HCT116 (cell line): Measurements from ENCODE around the gene GSTK1. TPM values are rescaled to one million over a fixed set of nuclear protein-coding genes. Genes with fewer than 3 reads are reported as not detected.

Source experiments
- ATAC-seq: fragments of 200-7000 bp; cut with Tn5 transposase; 2 replicates; pipeline ENCODE4 v1.9.1; 2020; ENCODE audit warnings: mild to moderate bottlenecking, moderate library complexity
- BruUV-seq: library from RNA; stranded (reverse); fragments of 400-500 nt; replicated peaks from 2 replicates; lab custom pipeline; 2021; lab: Mats Ljungman, UMichigan
- CTCF ChIA-PET: fragments of 300-600 bp; sonication (Branson Sonifier 250); formaldehyde crosslinking; loops from one replicate; lab custom pipeline; 2021; ENCODE audit warnings: antibody characterized with exemption; lab: Charles Lee
- POLR2A ChIA-PET: fragments of 300-600, 350-600 bp; sonication (Branson Sonifier 250); formaldehyde crosslinking; loops from one replicate; lab custom pipeline; 2021; ENCODE audit warnings: antibody characterized with exemption; lab: Charles Lee
- RAD21 ChIA-PET, 2 experiments: fragments of 300-600 bp; sonication (Branson Sonifier 250); formaldehyde crosslinking; loops; one replicate each; lab custom pipeline; 2023; ENCODE audit warnings: low total read pairs in 2 of 2; ENCODE audit not compliant: uncharacterized antibody in 2 of 2, unreplicated experiment in 2 of 2, low non-redundant PET in 1 of 2; lab: Charles Lee
- DNase-seq: peaks from one replicate; pipeline ENCODE4 v3.0.0-alpha.2; 2010; ENCODE audit warnings: low read depth, low spot score
- H2AFZ ChIP-seq: fragments of 200-600 bp; shearing (Covaris generic), sonication (generic); 2 replicates; pipeline ENCODE4 v1.6.1; 2017; ENCODE audit warnings: low read depth, mixed run types, mixed read lengths, antibody characterized with exemption, low read length; ENCODE audit not compliant: poor library complexity, severe bottlenecking
- H3K27ac ChIP-seq: 2 replicates; pipeline ENCODE4 v1.5.1; 2012; ENCODE audit warnings: low read depth, low read length
- H3K27me3 ChIP-seq: fragments of 200-600 bp; sonication (generic); 2 replicates; pipeline ENCODE4 v1.6.1; 2016; ENCODE audit warnings: mixed run types, low read length, mixed read lengths; ENCODE audit not compliant: insufficient read depth
- H3K36me3 ChIP-seq, 2 experiments: fragments of 200-500 bp in 1 of 2; fragments of 200-600 bp in 1 of 2; sonication (Bioruptor generic) in 1 of 2; sonication (generic) in 1 of 2; 2 replicates each; pipeline versions ENCODE4 v1.5.1 to v1.6.1; 2014 to 2016; ENCODE audit warnings: low read length in 2 of 2, inconsistent platforms in 1 of 2, mixed read lengths in 1 of 2, mixed run types in 1 of 2; ENCODE audit not compliant: insufficient read depth in 2 of 2, control insufficient read depth in 1 of 2
- H3K4me1 ChIP-seq, 2 experiments: fragments of 200-600 bp in 1 of 2; sonication (generic) in 1 of 2; 2 replicates each; pipeline versions ENCODE4 v1.5.1 to v1.6.1; 2012 to 2017; ENCODE audit warnings: low read length in 2 of 2, inconsistent platforms in 1 of 2, mild to moderate bottlenecking in 1 of 2, mixed read lengths in 1 of 2, mixed run types in 1 of 2, moderate library complexity in 1 of 2; ENCODE audit not compliant: insufficient read depth in 2 of 2, control insufficient read depth in 1 of 2
- H3K4me2 ChIP-seq: fragments of 200-600 bp; sonication (generic); 2 replicates; pipeline ENCODE4 v1.6.1; 2017; ENCODE audit warnings: mixed run types, low read length, mixed read lengths
- H3K4me3 ChIP-seq, 2 experiments: fragments of 200-600 bp in 1 of 2; sonication (generic) in 1 of 2; replicated peaks in 1 of 2; 2 replicates each; pipeline ENCODE4 v1.5.1; 2011 to 2016; ENCODE audit warnings: low read length in 2 of 2, control low read depth in 1 of 2, low read depth in 1 of 2, mild to moderate bottlenecking in 1 of 2, mixed read lengths in 1 of 2, mixed run types in 1 of 2
- H3K79me2 ChIP-seq: fragments of 200-600 bp; sonication (generic); 2 replicates; pipeline ENCODE4 v1.6.1; 2017; ENCODE audit warnings: mild to moderate bottlenecking, mixed run types, low read length, moderate library complexity, mixed read lengths; ENCODE audit not compliant: insufficient read depth
- H3K9ac ChIP-seq: fragments of 200-600 bp; sonication (generic); 2 replicates; pipeline ENCODE4 v1.6.1; 2016; ENCODE audit warnings: low read length, mixed read lengths
- H3K9me2 ChIP-seq: fragments of 200-600 bp; sonication (generic), shearing (Covaris generic); 2 replicates; pipeline ENCODE4 v1.6.1; 2017; ENCODE audit warnings: mixed run types, mild to moderate bottlenecking, moderate library complexity; ENCODE audit not compliant: insufficient read depth
- H3K9me3 ChIP-seq, 2 experiments: fragments of 200-500 bp in 1 of 2; fragments of 200-600 bp in 1 of 2; sonication (Bioruptor generic) in 1 of 2; sonication (generic) in 1 of 2; 2 replicates each; pipeline ENCODE4 v1.6.1; 2014 to 2017; ENCODE audit warnings: low read length in 2 of 2, mixed read lengths in 2 of 2, inconsistent platforms in 1 of 2, low read depth in 1 of 2, mild to moderate bottlenecking in 1 of 2, mixed run types in 1 of 2, moderate library complexity in 1 of 2; ENCODE audit not compliant: control insufficient read depth in 1 of 2, insufficient read depth in 1 of 2
- H4K20me1 ChIP-seq: fragments of 200-600 bp; sonication (generic), shearing (Covaris generic); 2 replicates; pipeline ENCODE4 v1.6.1; 2017; ENCODE audit warnings: mixed run types, mild to moderate bottlenecking, moderate library complexity; ENCODE audit not compliant: insufficient read depth
- ATF3 ChIP-seq: IDR thresholded peaks from 2 replicates; pipeline ENCODE4 v1.6.1; 2012
- CBX3 ChIP-seq: IDR thresholded peaks from 2 replicates; pipeline ENCODE4 v1.6.1; 2012; ENCODE audit warnings: low read depth
- CEBPB ChIP-seq: IDR thresholded peaks from 2 replicates; pipeline ENCODE4 v1.6.1; 2012; ENCODE audit warnings: low read depth
- ELF1 ChIP-seq: IDR thresholded peaks from 2 replicates; pipeline ENCODE4 v1.6.1; 2012; ENCODE audit warnings: low read depth, borderline replicate concordance
- EZH2 ChIP-seq: fragments of 200-600 bp; sonication (generic); IDR thresholded peaks from 2 replicates; pipeline ENCODE4 v1.6.1; 2017; ENCODE audit warnings: antibody characterized with exemption, mixed run types
- EZH2phosphoT487 ChIP-seq: fragments of 200-600 bp; IDR thresholded peaks from 2 replicates; pipeline ENCODE4 v1.6.1; 2018; ENCODE audit warnings: antibody characterized with exemption, borderline replicate concordance
- FOSL1 ChIP-seq: IDR thresholded peaks from 2 replicates; pipeline ENCODE4 v1.6.1; 2012; ENCODE audit warnings: low read depth
- JUND ChIP-seq: IDR thresholded peaks from 2 replicates; pipeline ENCODE4 v1.6.1; 2012
- POLR2A ChIP-seq: IDR thresholded peaks from 2 replicates; pipeline ENCODE4 v1.7.0; 2011; ENCODE audit warnings: borderline replicate concordance; ENCODE audit not compliant: insufficient read depth, insufficient read length; ENCODE audit errors: extremely low read depth
- POLR2AphosphoS5 ChIP-seq: IDR thresholded peaks from 2 replicates; pipeline ENCODE4 v1.6.1; 2011; ENCODE audit warnings: mild to moderate bottlenecking, low read depth, low read length, moderate library complexity
- RAD21 ChIP-seq: IDR thresholded peaks from 2 replicates; pipeline ENCODE4 v1.6.1; 2012; ENCODE audit warnings: low read depth, mild to moderate bottlenecking
- SIN3A ChIP-seq: IDR thresholded peaks from 2 replicates; pipeline ENCODE4 v1.6.1; 2012; ENCODE audit warnings: low read depth
- SRF ChIP-seq: IDR thresholded peaks from 2 replicates; pipeline ENCODE4 v1.6.1; 2012; ENCODE audit warnings: low read depth
- TCF7L2 ChIP-seq: IDR thresholded peaks from 2 replicates; pipeline ENCODE4 v1.7.0; 2011; ENCODE audit warnings: borderline replicate concordance, inconsistent platforms; ENCODE audit not compliant: insufficient read depth, insufficient read length; ENCODE audit errors: extremely low read depth
- ZBTB33 ChIP-seq: IDR thresholded peaks from 2 replicates; pipeline ENCODE4 v1.6.1; 2011; ENCODE audit warnings: mild to moderate bottlenecking, low read length, moderate library complexity; ENCODE audit not compliant: insufficient replicate concordance; ENCODE audit errors: extremely low read depth
- ZFX ChIP-seq: fragments of 450-650 bp; IDR thresholded peaks from 2 replicates; pipeline ENCODE4 v1.6.1; 2017
- intact Hi-C: fragments of 100-400 bp; cut with micrococcal nuclease; formaldehyde crosslinking; loops from 2 replicates; pipeline ENCODE4 v1.10.0; 2022
- total RNA-seq: library from RNA; stranded (reverse); gene quantifications from one replicate; pipeline ENCODE4 v1.2.1, GENCODE V29; 2021; ENCODE audit not compliant: unreplicated experiment
- TF ChIP-seq, protein P1 (sequence below): IDR thresholded peaks from 2 replicates; pipeline ENCODE4 v1.6.1; 2012

GSTK1 gene
- total RNA-seq, 1 experiment from 2014 or later, result 83.6 TPM

DNA sequence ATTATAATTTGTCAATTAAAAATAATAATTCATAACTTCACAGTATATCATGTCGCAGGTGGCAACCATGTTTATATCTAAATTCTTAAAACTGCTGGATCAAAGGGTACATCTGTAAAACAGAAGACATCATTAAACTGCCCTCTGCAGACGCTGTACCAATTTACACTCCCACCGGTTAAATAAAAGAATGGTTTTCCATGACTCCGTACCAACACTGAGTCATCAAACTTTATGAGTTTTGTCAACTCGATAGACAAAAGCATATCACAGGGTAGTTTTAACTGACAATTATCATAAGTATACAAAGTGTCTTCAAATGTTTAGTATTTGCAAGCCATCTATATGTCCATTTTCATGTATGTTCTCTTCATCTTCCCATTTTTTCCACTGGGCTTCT is 5.7 kb upstream of the GSTK1 start:
- intact Hi-C loops, result loop anchor here (5.0 kb wide), 1 partner anchor 150 kb away; the partner anchor contains the start of gene EPHA1
- H3K4me3 ChIP-seq, result no peak overlapping the region
- ATAC-seq, result peak; percentile 64
- CTCF ChIA-PET, result no interaction called here
- peak overlapping the region; percentile 19 for H2AFZ ChIP-seq
- TF ChIP-seq RAD21 (peak; percentile 15; the same call in 1 of the 2 replicates), JUND (peak; percentile 34; the same call in 1 of the 2 replicates), POLR2AphosphoS5 (no peak), CBX3 (peak; percentile 18; the same call in 1 of the 2 replicates), EZH2 (no peak), FOSL1 (peak; percentile 48), TCF7L2 (peak; percentile 35)
- TF ChIP-seq, all 23 proteins: peak for 5
- no peaks in the 10 kb centered on the region for H4K20me1 ChIP-seq
- DNase-seq, result no peak
- RAD21 ChIA-PET, result no interaction called here
- no peak overlapping the region for H3K27ac ChIP-seq
- no peaks in the 10 kb centered on the region for H3K27me3 ChIP-seq
- no peaks in the 10 kb centered on the region for H3K79me2 ChIP-seq
- H3K4me2 ChIP-seq, result peak overlapping the region; percentile 7; the same call in 1 of the 2 replicates
- peaks cover 6 to 16% of the 10 kb centered on the region in 2 experiments; a peak in 3 of 4 replicates for H3K4me1 ChIP-seq
- no peaks in the 10 kb centered on the region for H3K9me2 ChIP-seq
- H3K9ac ChIP-seq, result no peak overlapping the region
- POLR2A ChIA-PET, result no interaction called here
- no peaks in the 10 kb centered on the region for H3K9me3 ChIP-seq
- no peaks in the 10 kb centered on the region for H3K36me3 ChIP-seq
- no TSS peak for BruUV-seq

DNA sequence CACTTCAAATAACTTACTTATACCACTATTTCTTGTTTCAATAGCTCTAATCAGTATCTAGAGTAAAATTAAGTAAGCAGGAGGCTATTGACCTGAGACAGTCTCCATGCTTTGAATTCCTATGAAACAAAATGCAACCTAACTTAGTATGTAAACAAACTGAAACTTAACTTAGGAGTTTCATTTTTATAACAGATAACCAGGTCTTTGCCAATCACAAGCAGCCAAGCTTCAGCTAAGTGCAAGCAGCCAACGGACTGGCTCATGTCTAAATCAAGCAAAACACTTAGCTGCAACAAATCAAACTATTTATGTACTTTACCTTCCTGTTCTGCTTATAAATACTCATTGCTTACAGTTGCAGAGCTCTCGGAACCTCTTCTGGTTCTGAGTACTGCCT is 4.4 kb upstream of the GSTK1 start:
- TF ChIP-seq CEBPB (no peak), ELF1 (no peak), ATF3 (no peak), ZFX (no peak), EZH2 (no peak), CBX3 (no peak), EZH2phosphoT487 (no peak), ZBTB33 (no peak), SRF (no peak), POLR2A (no peak), SIN3A (no peak)
- TF ChIP-seq, protein P1, sequence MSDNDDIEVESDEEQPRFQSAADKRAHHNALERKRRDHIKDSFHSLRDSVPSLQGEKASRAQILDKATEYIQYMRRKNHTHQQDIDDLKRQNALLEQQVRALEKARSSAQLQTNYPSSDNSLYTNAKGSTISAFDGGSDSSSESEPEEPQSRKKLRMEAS, result no peak
- ChIA-PET CTCF (interaction anchor here (1.0 kb wide), 1 partner anchor 18 kb away, joined by 3 read pairs; no protein-coding TSS in a partner anchor), RAD21 (no interaction called here), POLR2A (no interaction called here)
- Histone ChIP-seq H3K27ac (no peak overlapping the region), H2AFZ (peak overlapping the region; percentile 51), H3K9me2 (no peaks in the 10 kb centered on the region), H3K9ac (no peak overlapping the region), H3K27me3 (no peaks in the 10 kb centered on the region), H4K20me1 (no peaks in the 10 kb centered on the region), H3K4me1 (peaks cover 9 to 24% of the 10 kb centered on the region in 2 experiments; a peak in 3 of 4 replicates), H3K4me3 (no peak overlapping the region), H3K4me2 (no peak overlapping the region), H3K9me3 (no peaks in the 10 kb centered on the region), H3K36me3 (no peaks in the 10 kb centered on the region), H3K79me2 (peaks cover 5% of the 10 kb centered on the region; the same call in 1 of the 2 replicates)
- intact Hi-C loops, result loop anchor here (5.0 kb wide), 1 partner anchor 148 kb away; the partner anchor contains the start of gene EPHA1
- no TSS peak for BruUV-seq
- ATAC-seq (no peak), DNase-seq (no peak)
